ENCODE results near the gene SNORC.

SNORC gene

DNA sequence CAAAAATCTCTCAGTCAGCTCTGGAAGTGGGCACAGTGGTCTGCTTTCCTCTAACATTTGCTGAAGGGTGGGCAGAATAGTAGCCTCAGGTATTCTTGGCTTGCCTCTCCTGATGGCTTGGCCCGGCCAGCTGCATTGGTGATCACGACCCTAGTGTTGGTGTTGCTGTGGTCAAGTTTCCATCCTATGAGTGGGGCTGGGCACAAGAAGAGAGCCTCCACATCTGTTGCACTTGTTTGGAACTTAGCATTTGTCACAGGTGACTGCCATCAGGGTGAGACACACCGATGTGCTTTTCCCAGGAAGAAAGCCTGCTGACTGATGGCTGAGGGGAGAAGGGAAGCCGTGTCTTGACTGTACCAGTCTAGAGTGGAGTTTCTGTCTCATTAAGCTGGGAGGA, 33.1 kb upstream of the SNORC start:
- no peak overlapping the region for H3K27ac ChIP-seq
- DNase-seq = no peak
- no peaks in the 10 kb centered on the region for H3K27me3 ChIP-seq (ENCODE audit: insufficient read depth, low read depth, severe bottlenecking)
- H3K36me3 ChIP-seq = peaks cover 57% of the 10 kb centered on the region
- TF ChIP-seq, protein P1, sequence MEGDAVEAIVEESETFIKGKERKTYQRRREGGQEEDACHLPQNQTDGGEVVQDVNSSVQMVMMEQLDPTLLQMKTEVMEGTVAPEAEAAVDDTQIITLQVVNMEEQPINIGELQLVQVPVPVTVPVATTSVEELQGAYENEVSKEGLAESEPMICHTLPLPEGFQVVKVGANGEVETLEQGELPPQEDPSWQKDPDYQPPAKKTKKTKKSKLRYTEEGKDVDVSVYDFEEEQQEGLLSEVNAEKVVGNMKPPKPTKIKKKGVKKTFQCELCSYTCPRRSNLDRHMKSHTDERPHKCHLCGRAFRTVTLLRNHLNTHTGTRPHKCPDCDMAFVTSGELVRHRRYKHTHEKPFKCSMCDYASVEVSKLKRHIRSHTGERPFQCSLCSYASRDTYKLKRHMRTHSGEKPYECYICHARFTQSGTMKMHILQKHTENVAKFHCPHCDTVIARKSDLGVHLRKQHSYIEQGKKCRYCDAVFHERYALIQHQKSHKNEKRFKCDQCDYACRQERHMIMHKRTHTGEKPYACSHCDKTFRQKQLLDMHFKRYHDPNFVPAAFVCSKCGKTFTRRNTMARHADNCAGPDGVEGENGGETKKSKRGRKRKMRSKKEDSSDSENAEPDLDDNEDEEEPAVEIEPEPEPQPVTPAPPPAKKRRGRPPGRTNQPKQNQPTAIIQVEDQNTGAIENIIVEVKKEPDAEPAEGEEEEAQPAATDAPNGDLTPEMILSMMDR (IDR thresholded peaks at IDR 0.05; ENCODE audit: low read depth, low read length) = no peak
- no peaks in the 10 kb centered on the region for H3K9me3 ChIP-seq (ENCODE audit: severe bottlenecking)
- H3K4me3 ChIP-seq (ENCODE audit: low read depth, low read length) = no peak overlapping the region

DNA sequence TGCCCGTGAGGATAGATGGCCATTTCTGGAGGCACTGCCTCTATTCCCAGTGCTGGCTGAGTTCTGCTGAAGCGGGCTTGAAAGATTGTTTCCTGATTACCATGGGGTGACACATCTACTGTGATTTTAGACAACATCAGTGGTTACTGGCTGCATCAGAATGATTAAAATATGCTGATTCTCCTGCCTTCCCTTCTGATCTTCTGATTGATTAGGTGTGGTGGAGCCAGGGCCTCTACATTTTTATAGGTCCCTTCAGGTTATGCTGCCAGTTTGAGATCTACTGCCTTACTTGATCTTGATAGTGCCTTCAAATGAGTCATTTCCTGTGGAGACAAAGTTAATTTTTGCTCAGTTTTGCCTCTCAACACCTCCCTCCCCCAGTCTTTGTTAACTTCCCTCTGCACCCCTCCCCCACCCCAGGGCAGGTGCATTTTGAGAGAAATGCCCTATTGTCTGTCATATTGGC, 31.6 kb upstream of the SNORC start:
- Histone ChIP-seq H3K27me3 (ENCODE audit: insufficient read depth, low read depth, severe bottlenecking) (no peaks in the 10 kb centered on the region), H3K4me3 (ENCODE audit: low read depth, low read length) (no peak overlapping the region), H3K27ac (no peak overlapping the region), H3K9me3 (ENCODE audit: severe bottlenecking) (no peaks in the 10 kb centered on the region), H3K36me3 (peaks cover 61% of the 10 kb centered on the region)
- TF ChIP-seq, protein P1 (IDR thresholded peaks at IDR 0.05; ENCODE audit: low read depth, low read length) = no peak
- no peak for DNase-seq

DNA sequence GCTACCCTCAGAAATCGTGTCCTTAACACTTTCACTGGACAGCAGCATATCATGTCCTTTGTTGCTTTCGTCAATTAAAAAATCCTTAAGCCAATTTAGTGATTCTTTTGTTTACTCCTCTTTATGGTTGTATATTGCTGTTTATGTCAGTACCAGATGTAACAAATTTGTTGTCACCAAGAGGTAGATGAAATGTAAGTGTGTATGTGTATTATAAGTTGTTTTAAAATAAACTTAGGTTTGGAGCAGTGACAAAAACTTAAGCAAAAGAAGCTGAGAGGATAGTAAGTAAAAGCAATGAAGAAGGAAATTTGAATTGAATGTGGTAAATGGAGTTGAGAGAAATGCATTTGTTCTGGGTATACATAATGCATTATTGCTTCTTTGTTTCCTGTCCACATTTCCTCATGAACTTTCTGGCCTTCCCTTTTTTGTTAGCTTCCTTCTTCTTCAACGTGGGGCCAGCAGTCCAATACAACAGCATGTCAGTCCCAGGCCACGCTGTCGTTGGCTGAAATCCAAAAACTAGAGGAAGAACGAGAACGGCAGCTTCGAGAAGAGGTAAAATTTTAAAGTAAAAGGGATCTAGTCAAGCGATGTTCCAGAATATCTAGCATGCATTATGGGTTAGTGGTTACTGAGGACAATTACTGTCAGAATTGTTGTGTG, 30.5 kb upstream of the SNORC start:
- Histone ChIP-seq H3K27me3 (ENCODE audit: insufficient read depth, low read depth, severe bottlenecking) (no peaks in the 10 kb centered on the region), H3K4me3 (ENCODE audit: low read depth, low read length) (no peak overlapping the region), H3K36me3 (peaks cover 72% of the 10 kb centered on the region), H3K9me3 (ENCODE audit: severe bottlenecking) (no peaks in the 10 kb centered on the region), H3K27ac (no peak overlapping the region)
- TF ChIP-seq, protein P1 (IDR thresholded peaks at IDR 0.05; ENCODE audit: low read depth, low read length) = no peak
- DNase-seq = no peak

DNA sequence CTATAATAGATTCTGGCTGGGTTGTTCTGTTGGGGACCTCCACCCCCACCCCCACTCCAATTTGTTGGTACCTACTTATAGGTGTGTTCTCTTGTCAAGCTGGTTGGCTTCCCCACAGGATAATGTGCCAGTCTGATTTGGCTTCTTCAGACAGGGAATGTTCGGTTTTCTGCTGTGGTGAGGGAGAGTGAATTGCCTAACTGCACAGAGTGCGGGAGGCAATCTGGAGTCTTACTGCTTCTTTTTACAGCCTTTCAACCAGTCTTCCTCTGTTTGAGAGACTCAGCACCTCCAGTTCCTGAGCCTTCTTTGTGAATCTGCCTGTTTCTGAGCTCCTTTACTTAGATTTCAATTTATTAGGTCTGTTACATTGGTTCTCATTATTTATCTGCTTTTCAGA, 27.4 kb upstream of the SNORC start:
- no peak for DNase-seq
- peaks cover 79% of the 10 kb centered on the region for H3K36me3 ChIP-seq
- no peaks in the 10 kb centered on the region for H3K9me3 ChIP-seq (ENCODE audit: severe bottlenecking)
- no peaks in the 10 kb centered on the region for H3K27me3 ChIP-seq (ENCODE audit: insufficient read depth, low read depth, severe bottlenecking)
- no peak overlapping the region for H3K4me3 ChIP-seq (ENCODE audit: low read depth, low read length)
- TF ChIP-seq, protein P1 (IDR thresholded peaks at IDR 0.05; ENCODE audit: low read depth, low read length) = no peak
- H3K27ac ChIP-seq = no peak overlapping the region

DNA sequence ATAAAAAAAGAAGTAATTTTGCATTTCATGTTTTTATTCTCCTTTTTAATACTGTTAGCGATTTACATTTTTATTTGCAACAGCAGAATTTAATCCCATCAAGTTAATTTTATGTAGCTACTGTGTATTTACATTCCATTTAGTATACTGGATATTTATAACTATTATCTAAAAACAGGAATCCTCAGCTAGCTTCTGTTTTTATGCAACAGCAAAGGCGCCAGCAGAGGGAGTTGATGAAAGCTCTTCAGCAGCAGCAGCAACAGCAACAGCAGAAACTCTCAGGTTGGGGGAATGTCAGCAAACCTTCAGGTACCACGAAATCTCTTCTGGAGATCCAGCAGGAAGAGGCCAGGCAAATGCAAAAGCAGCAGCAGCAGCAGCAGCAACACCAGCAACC, 26.2 kb upstream of the SNORC start:
- Histone ChIP-seq H3K27me3 (ENCODE audit: insufficient read depth, low read depth, severe bottlenecking) (no peaks in the 10 kb centered on the region), H3K27ac (no peak overlapping the region), H3K36me3 (peaks cover 81% of the 10 kb centered on the region), H3K4me3 (ENCODE audit: low read depth, low read length) (no peak overlapping the region), H3K9me3 (ENCODE audit: severe bottlenecking) (no peaks in the 10 kb centered on the region)
- TF ChIP-seq, protein P1 (IDR thresholded peaks at IDR 0.05; ENCODE audit: low read depth, low read length) = no peak
- no peak for DNase-seq

DNA sequence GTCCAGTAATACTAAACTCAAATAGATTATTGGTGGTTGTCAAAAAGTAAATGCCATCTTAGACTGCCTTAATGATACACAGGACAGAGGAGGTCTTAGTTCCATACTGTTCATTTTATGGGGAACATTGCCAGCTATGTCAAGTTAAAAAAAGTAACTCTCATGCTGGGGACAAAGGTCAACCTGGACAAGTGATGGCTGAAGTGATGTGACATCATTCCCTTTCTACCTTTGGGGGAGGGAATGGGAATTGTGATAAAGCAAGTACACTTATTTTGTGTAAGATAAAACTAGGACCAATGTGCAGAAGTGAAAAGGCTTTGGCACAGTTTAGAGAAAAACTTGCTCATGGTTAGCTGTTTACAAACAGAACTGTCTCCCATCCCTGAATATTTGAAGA, 24.0 kb upstream of the SNORC start:
- Histone ChIP-seq H3K27ac (no peak overlapping the region), H3K4me3 (ENCODE audit: low read depth, low read length) (no peak overlapping the region), H3K36me3 (peaks cover 85% of the 10 kb centered on the region), H3K27me3 (ENCODE audit: insufficient read depth, low read depth, severe bottlenecking) (no peaks in the 10 kb centered on the region), H3K9me3 (ENCODE audit: severe bottlenecking) (no peaks in the 10 kb centered on the region)
- TF ChIP-seq, protein P1 (IDR thresholded peaks at IDR 0.05; ENCODE audit: low read depth, low read length) = no peak
- DNase-seq = no peak
